ENCODE results near the gene YIF1B.
A peak's percentile ranks its signal among the peaks of the same experiment; 100 is the strongest.
"Not testable (repeated sequence)": the region's sequence is repeated elsewhere in the genome, so short reads cannot be mapped to it uniquely, and the experiment has no call there.

Gene YIF1B

GRCh38 chr19:38262585-38263268, 53.0 kb downstream of the YIF1B start:
- Mint-ChIP-seq H3K27me3 (no peaks in the 10 kb centered on the region), H3K4me1 (peaks cover 52% of the 10 kb centered on the region), H3K9me3 (no peaks in the 10 kb centered on the region), H3K27ac (peak overlapping the region; percentile 95), H3K36me3 (peaks cover 17% of the 10 kb centered on the region), H3K4me3 (no peak overlapping the region)
- no peak for ATAC-seq

DNA sequence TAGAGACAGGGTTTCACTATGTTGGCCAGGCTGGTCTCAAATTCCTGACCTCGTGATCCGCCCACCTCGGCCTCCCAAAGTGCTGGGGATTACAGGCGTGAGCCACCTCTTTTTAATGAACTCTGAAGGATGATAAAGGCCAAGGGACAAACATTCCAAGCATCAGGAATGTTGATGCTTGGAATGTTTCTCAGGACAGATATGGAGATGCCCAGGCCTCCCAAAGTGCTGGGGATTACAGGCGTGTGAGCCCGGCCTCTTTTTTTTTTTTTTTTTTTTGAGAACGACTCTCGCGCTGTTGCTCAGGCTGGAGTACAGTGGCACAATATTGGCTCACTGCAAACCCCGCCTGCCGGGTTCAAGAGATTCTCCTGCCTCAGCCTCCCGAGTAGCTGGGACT, 53.8 kb downstream of the YIF1B start:
- ATAC-seq, H3K9me3 Mint-ChIP-seq, H3K4me3 Mint-ChIP-seq, H3K27me3 Mint-ChIP-seq, H3K36me3 Mint-ChIP-seq: not testable (repeated sequence)
- Mint-ChIP-seq H3K27ac (peak overlapping the region; percentile 95), H3K4me1 (peaks cover 49% of the 10 kb centered on the region)

DNA sequence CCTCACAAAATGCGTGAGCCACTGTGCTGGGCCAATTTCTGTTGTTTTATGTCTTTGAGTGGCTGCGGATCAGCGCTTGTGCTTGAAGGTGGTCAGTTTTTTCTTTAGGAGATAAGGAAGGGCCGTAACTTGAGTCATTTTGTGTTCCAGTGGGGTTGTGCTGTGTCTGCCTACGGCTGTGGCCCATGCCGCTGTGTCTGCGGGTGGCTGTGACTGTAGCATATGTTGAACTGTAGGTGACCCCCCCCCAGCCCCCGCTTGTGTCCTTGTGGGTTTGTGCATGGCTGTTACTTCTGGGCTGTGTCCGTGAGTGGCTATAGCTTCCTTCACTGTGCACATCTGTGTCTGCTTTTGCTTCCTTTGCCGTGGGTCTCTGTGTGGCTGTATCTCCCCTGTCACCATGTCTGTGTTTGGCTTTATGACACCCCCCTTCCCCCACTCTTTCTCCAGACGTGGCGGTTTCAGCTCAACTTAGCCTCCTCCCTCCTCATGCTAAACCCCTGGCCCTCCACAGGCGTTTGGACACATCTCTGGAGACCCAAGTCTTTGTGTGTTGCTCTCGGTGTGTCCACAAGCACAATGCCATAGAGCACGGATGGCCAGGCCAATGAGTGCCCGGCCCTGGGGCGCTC, 60.2 kb downstream of the YIF1B start:
- H3K27me3 Mint-ChIP-seq = peaks cover 7% of the 10 kb centered on the region
- H3K4me3 Mint-ChIP-seq = peak overlapping the region; percentile 84
- ATAC-seq = peak; percentile 60
- peaks cover 25% of the 10 kb centered on the region for H3K36me3 Mint-ChIP-seq
- H3K27ac Mint-ChIP-seq = peak overlapping the region; percentile 84
- no peaks in the 10 kb centered on the region for H3K9me3 Mint-ChIP-seq
- peaks cover 64% of the 10 kb centered on the region for H3K4me1 Mint-ChIP-seq

- Mint-ChIP-seq H3K27ac (peak overlapping the region; percentile 58), H3K27me3 (peaks cover 7% of the 10 kb centered on the region), H3K9me3 (no peaks in the 10 kb centered on the region), H3K36me3 (peaks cover 28% of the 10 kb centered on the region), H3K4me1 (peaks cover 57% of the 10 kb centered on the region), H3K4me3 (peak overlapping the region; percentile 39)
- no peak for ATAC-seq
Measured at GRCh38 chr19:38253788-38254187, 62.0 kb downstream of the YIF1B start.

Data from stimulated activated memory B cell treated with anti-CD40 and anti-IgM and Interleukin-4, amounts not matched to agents 10 μg/mL and 1 μg/mL and 100 μg/mL, for 72 hours (primary cell).